ENCODE measurements around the gene DMRT2. TPM values are rescaled to one million over a fixed set of nuclear protein-coding genes. Genes with fewer than 3 reads are reported as not detected.

DMRT2 gene
- total RNA-seq, 1 donor from 2014 or later, result not detected

GRCh38 chr9:1094749-1095148 lies 44.6 kb downstream of the DMRT2 start:
- DNase-seq (ENCODE audit: low read depth), result no peak

- DNase-seq (ENCODE audit: low read depth), result no peak
These were observed 46.2 kb downstream of the DMRT2 start for GRCh38 chr9:1096155-1096964.

- DNase-seq (ENCODE audit: low read depth), result no peak
These were observed 48.4 kb downstream of the DMRT2 start for GRCh38 chr9:1098551-1098950.

- no peak for DNase-seq (ENCODE audit: low read depth)
These were observed 50.0 kb downstream of the DMRT2 start for GRCh38 chr9:1100201-1100600.

GRCh38 chr9:1100945-1101344 lies 50.8 kb downstream of the DMRT2 start:
- peak; percentile 11 for DNase-seq (ENCODE audit: low read depth)

- no peak for DNase-seq (ENCODE audit: low read depth)
These were observed 51.9 kb downstream of the DMRT2 start for GRCh38 chr9:1101846-1102641.

GRCh38 chr9:1102642-1102970 lies 52.4 kb downstream of the DMRT2 start:
- DNase-seq (ENCODE audit: low read depth), result no peak

Other genes starting within 250 kb of the DMRT2 start
- gene DMRT1, start 208.7 kb upstream of the DMRT2 start, total RNA-seq, result not detected in 2 replicates
- not detected in 2 replicates for gene DMRT3, start 73.7 kb upstream of the DMRT2 start, total RNA-seq

All from renal cortical epithelial cell (primary cell).